NCI-H524 (cell line): ENCODE results near the gene CYP4F11.
A peak's percentile ranks its signal among the peaks of the same experiment; 100 is the strongest.
"Not testable (repeated sequence)": the region's sequence is repeated elsewhere in the genome, so short reads cannot be mapped to it uniquely, and the experiment has no call there.

Experiments
- DNase-seq, 2 experiments: peaks; one replicate each; lab custom pipeline; 2025; lab: John Stamatoyannopoulos, UW

CYP4F11 gene

DNA sequence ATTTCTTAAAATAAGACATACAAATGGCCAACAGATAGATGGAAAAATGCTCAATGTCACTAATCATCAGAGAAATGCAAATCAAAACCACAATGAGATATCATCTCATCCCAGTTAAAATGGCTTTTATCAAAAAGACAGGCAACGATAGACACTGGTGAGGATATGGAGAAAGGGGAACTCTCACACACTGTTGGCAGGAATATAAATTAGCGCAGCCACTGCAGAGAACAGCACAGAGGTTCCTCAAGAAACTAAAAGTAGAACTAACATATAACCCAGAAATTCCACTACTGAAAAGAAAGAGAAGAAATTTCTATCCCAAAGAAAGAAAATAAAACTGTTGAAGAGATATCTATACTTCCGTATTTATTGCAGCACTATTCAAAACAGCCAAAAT lies 51.0 kb downstream of the CYP4F11 start:
- not testable (repeated sequence) for DNase-seq

DNA sequence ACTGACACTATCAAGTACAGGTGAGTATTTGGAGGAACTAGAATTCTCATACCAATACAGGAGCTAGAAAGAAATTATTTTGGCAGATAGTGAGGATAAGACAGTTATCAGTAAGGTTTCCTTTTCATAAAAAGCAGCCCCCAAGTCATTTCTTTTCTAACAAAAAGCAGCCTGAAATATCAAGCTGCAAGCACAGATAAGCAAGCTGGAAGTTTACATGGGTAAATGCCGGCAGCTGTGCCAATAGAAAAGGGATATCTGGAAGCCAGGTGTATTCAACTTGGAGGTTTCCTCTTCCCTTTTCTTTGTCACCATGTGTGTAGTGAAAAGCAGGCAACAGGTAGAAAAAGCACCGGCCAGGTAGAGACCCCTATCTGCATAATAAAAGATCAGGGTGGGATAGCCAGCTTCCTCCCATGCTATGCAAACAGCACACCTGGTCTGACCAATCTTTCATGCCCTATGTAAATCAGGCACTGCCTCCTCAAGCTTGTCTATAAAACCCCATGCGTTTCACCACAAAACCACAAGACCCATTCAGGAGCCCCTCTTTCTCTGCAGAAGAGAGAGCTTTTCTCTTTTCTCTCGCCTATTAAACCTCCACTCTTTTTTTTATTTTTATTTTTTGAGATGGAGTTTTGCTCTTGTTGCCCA lies 59.4 kb downstream of the CYP4F11 start:
- no peak for DNase-seq

DNA sequence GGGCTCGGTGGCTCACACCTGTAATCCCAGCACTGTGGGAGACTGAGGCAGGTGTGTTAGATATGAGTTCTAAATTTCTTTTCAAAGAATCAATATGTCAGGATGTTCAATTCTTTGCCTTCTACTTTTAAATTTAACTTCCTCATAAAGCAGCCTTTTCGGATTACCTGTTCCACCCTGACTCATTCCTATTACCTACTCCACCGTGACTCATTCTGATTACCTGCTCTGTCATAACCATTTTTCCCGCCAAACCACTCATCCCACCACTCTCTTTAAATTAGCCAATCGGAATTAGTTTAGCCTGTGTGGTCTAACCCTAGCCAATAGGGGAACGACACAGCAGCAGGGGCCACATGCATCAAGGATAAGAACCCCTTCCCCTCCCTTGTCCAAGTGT lies 60.6 kb downstream of the CYP4F11 start:
- not testable (repeated sequence) for DNase-seq

DNA sequence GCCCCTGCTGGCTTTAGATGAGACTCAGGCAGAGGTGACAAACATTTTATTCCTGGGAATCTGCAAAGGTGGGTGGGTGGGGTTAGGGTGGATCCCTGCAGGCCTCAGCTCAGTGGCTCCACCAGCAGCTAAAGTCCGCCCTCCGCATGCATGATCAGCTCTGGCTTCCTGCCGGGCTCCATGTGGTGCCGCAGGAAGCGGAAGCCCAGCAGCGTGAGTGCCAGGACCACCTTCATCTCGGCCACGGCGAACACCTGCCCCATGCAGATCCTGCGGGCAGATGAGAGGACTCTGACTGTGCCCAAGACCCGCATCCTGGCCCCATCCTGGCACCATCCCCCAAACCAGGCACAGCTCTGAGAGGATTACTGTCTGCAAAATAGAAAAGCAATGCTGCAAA lies 62.8 kb downstream of the CYP4F11 start:
- no peak for DNase-seq

DNA sequence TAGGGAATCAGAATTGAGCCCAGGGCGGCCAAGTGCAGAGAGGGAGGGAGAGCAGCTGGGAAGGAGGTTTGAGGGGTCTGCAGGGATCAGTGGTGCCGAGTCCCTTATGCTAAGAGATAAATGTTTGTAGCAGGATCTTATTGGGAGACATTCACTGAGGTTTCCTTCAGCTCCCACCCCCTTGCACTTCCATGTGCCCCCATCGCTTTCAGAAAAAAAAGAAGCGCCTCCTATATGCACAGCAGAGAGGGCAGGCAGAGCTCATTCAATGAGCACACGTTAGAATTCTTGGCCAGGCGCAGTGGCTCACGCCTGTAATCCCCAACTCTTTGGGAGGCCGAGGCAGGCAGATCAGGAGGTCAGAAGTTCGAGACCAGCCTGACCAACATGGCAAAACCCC lies 64.5 kb downstream of the CYP4F11 start:
- DNase-seq: no peak

DNA sequence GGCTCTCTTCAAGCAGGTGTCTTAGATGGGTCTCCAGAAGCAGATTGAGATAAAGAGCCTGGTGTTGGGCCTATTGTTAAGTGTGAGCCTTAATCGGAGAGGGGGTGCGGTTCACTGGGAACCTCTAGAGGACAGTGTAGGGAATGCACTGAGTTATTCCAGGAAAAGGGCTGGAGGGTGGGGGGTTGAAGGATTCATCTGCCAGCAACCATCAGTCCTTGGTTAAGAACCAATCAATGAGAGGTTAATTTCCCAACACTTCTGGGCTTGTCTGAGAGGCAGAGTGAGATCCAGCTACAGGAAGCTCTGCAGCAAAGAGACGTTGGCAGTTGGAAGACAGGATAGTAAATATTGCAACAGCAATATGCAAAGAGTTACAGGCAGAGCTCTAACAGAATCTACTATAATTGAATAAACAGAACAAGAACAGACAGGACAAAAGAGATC lies 65.2 kb downstream of the CYP4F11 start:
- peak in 1 of 2 experiments; percentile 19 for DNase-seq

DNA sequence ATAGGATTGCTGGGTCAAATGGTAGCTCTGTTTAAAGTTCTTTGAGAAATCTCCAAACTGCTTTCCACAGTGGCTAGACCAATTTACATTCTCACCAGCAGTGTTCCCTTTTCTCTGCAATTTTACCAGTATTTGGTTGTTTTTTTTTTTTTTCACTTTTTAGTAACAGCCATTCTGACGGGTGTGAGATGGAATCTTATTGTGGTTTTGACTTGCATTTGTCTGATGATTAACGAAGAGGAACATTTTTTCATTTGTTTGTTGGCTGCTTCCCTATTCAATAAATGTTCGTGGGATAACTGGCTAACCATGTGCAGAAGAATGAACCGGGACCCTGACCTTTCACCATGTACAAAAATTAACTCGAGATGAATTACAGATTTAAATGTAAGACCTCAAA lies 67.7 kb downstream of the CYP4F11 start:
- DNase-seq: no peak

DNA sequence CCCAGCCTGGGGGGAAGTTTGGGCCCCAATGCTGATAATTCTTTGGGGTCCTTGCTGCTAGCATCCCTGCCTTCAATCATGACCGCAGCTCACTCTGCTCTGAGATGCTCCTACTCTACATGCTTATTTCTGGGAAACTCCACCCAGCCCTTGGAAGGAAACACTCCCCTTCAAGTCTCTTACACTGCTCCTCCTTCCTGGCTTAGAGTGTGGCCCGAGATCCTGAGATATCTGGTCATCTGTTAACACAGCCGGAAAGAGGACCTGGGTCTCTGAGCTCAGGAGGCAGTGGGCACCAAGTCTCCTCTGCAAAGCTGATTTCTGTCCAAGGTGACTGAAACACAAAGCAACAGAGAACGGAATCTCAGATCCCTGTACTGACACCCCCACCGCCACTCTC lies 69.5 kb downstream of the CYP4F11 start:
- DNase-seq: no peak

DNA sequence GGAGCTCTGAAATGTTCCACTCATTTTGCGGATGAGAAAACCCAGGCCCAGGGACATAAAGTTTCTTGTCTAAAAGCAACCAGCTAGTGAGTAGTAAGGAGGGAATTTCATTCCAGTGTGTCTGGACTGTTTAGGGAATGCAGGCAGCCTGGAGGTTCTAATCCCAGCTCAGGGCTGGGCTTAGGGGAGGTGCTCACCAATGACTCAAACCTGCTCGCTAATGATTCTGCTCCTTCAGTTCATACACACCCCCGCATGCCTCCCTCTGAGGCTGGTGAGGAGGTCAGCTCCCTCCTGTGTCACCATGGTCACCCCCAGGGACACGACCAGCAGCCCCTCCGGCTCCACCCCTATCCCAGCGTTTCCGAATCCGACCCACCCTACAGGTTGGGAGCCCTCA lies 71.1 kb downstream of the CYP4F11 start:
- no peak for DNase-seq

DNA sequence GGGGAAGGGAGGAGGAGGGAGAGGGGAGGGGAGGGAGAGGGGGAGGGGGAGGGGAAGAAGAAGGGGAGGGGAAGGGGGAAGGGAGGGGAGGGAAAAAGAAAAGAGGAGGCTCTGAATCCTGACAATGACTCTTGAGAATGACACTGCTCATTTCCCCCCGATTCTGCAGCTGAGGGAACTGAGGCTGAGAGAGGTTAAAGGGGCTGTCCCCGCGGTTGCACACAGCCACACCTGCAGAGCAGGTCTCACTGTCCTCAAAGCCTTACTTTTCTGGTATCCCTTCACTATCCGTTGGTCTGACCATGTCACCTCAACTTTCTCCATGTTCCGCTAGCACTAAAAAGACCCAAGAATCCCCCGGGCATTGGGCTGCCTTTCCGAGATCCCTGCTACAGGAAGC lies 71.9 kb downstream of the CYP4F11 start:
- no peak for DNase-seq
